Osteoblast (primary cell): ENCODE data around the gene SMTN. TPM values are rescaled to one million over a fixed set of nuclear protein-coding genes. Genes with fewer than 3 reads are reported as not detected.
A peak's percentile ranks its signal among the peaks of the same experiment; 100 is the strongest.

Experiments
- DNase-seq: peaks from one replicate; pipeline ENCODE4 v3.0.0; 2011; ENCODE audit warnings: low spot score, mixed read lengths; ENCODE audit not compliant: insufficient read length; ENCODE audit errors: missing footprints
- H2AFZ ChIP-seq: 2 replicates; pipeline ENCODE4 v1.6.0; 2011; ENCODE audit warnings: mild to moderate bottlenecking, low read length
- H3K27ac ChIP-seq: 2 replicates; pipeline ENCODE4 v1.5.1; 2011; ENCODE audit warnings: mild to moderate bottlenecking, low read depth, low read length, moderate library complexity
- H3K27me3 ChIP-seq: 2 replicates; pipeline ENCODE4 v1.6.0; 2012; ENCODE audit warnings: mild to moderate bottlenecking, control low read depth, inconsistent platforms, low read length, moderate library complexity; ENCODE audit not compliant: insufficient read depth
- H3K36me3 ChIP-seq: 2 replicates; pipeline ENCODE4 v1.5.1; 2011; ENCODE audit warnings: mild to moderate bottlenecking, low read length, control low read depth, moderate library complexity; ENCODE audit not compliant: insufficient read depth
- H3K4me1 ChIP-seq: 2 replicates; pipeline ENCODE4 v1.5.1; 2011; ENCODE audit warnings: mild to moderate bottlenecking, low read length, control low read depth, moderate library complexity; ENCODE audit not compliant: insufficient read depth
- H3K4me2 ChIP-seq: 2 replicates; pipeline ENCODE4 v1.6.0; 2011; ENCODE audit warnings: mild to moderate bottlenecking, low read length; ENCODE audit not compliant: insufficient read depth
- H3K4me3 ChIP-seq: fragments of 200-600 bp; sonication (generic); 3 replicates; pipeline ENCODE4 v1.5.1; 2012; ENCODE audit warnings: mild to moderate bottlenecking, low read length, inconsistent platforms; ENCODE audit not compliant: insufficient read depth
- H3K79me2 ChIP-seq: 2 replicates; pipeline ENCODE4 v1.6.0; 2012; ENCODE audit warnings: mild to moderate bottlenecking, low read length, control low read depth, inconsistent platforms; ENCODE audit not compliant: insufficient read depth
- H3K9me3 ChIP-seq: 2 replicates; pipeline ENCODE4 v1.5.1; 2011; ENCODE audit warnings: low read depth, low read length, control low read depth
- H4K20me1 ChIP-seq: 2 replicates; pipeline ENCODE4 v1.6.0; 2012; ENCODE audit warnings: mild to moderate bottlenecking, low read length, control low read depth; ENCODE audit not compliant: insufficient read depth
- total RNA-seq: library from RNA; depleted of rRNA; stranded (reverse); fragments of >200 nt; gene quantifications from 2 replicates; pipeline ENCODE4 v1.2.3, GENCODE V29; 2012
- TF ChIP-seq, protein P1 (sequence below): IDR thresholded peaks from 2 replicates; pipeline ENCODE4 v1.5.1; 2011; ENCODE audit warnings: mild to moderate bottlenecking, low read depth, low read length, moderate library complexity; ENCODE audit errors: extremely low read depth

The SMTN gene
- total RNA-seq, 1 donor = 31.5 TPM

DNA sequence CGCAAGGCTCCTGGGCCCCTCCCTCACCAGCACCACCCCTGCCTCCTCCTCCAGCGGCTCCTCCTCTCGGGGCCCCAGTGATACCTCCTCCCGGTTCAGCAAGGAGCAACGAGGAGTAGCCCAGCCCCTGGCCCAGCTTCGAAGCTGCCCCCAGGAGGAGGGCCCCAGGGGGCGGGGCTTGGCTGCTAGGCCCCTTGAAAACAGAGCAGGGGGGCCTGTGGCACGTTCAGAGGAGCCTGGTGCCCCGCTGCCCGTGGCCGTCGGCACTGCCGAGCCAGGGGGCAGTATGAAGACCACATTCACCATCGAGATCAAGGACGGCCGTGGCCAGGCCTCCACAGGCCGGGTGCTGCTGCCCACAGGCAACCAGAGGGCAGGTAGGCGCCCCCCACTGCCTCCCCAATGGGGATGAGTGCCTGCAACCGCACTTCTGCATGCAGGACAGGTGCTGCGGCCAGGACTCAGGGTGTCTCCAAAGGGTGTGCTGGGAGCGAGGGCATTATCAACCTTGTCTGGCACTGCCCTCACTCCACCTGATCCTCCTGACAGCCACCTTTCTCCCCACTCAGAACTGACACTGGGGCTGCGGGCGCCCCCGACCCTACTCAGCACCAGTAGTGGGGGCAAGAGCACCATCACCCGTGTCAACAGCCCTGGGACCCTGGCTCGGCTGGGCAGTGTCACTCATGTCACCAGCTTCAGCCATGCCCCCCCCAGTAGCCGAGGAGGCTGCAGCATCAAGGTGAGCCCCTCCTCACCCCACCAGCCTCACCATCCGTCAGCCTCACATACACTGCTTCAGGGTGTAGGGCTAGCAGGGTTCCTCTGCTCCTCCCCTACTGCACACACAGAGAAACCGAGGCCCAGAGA lies 10.2 kb downstream of the SMTN start:
- no peak overlapping the region for H3K27ac ChIP-seq
- no peaks in the 10 kb centered on the region for H3K27me3 ChIP-seq
- H3K79me2 ChIP-seq = peaks cover 67% of the 10 kb centered on the region
- no peaks in the 10 kb centered on the region for H3K9me3 ChIP-seq
- H4K20me1 ChIP-seq = peaks cover 54% of the 10 kb centered on the region
- peak; percentile 80 for DNase-seq
- H3K4me2 ChIP-seq = no peak overlapping the region
- H3K36me3 ChIP-seq = peaks cover 97% of the 10 kb centered on the region
- no peak overlapping the region for H3K4me3 ChIP-seq
- no peak overlapping the region for H2AFZ ChIP-seq
- no peaks in the 10 kb centered on the region for H3K4me1 ChIP-seq
- TF ChIP-seq, protein P1, sequence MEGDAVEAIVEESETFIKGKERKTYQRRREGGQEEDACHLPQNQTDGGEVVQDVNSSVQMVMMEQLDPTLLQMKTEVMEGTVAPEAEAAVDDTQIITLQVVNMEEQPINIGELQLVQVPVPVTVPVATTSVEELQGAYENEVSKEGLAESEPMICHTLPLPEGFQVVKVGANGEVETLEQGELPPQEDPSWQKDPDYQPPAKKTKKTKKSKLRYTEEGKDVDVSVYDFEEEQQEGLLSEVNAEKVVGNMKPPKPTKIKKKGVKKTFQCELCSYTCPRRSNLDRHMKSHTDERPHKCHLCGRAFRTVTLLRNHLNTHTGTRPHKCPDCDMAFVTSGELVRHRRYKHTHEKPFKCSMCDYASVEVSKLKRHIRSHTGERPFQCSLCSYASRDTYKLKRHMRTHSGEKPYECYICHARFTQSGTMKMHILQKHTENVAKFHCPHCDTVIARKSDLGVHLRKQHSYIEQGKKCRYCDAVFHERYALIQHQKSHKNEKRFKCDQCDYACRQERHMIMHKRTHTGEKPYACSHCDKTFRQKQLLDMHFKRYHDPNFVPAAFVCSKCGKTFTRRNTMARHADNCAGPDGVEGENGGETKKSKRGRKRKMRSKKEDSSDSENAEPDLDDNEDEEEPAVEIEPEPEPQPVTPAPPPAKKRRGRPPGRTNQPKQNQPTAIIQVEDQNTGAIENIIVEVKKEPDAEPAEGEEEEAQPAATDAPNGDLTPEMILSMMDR = no peak

GRCh38 chr22:31092161-31092560 lies 11.0 kb downstream of the SMTN start:
- H3K27ac ChIP-seq = no peak overlapping the region
- TF ChIP-seq, protein P1 = no peak

DNA sequence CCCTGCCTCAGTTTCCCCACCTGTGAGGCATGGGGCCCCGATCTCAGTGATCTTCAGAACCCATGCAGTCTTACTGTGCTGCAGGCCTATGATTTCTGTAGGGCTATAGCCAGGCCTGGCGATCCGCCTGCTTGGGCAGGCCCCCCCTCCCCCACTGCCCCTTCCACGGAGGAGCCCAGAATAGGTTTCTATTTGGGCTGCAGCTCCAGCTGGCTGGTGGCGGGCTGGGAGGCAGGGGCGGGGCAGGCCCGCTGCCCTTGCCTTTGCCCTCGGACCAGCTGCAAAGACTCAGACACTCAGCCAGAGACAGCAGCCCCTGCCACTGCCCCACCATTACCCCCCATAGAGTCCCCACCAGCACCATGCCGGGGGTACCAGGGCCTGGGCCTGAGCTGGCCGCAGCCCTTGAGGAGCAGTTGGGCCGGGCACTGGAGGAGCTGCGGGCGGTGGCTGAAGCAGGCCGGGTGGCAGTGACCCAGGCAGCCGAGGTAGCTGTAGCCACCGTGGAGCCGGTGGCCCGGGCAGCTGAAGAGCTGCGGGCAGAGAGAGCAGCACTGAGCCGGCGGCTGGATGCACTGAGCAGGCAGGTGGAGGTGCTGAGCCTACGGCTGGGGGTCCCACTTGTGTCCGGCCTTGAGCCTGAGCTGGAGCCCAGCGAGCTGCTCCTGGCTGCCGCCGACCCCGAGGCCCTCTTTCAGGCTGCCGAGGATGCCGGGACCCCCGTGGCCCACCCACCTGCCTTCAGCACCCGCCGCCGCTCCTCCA lies 12.2 kb downstream of the SMTN start:
- no peaks in the 10 kb centered on the region for H3K27me3 ChIP-seq
- H3K27ac ChIP-seq = no peak overlapping the region
- TF ChIP-seq, protein P1 = no peak
- H3K9me3 ChIP-seq = no peaks in the 10 kb centered on the region
- no peak overlapping the region for H3K4me3 ChIP-seq
- H3K79me2 ChIP-seq = peaks cover 59% of the 10 kb centered on the region
- no peaks in the 10 kb centered on the region for H3K4me1 ChIP-seq
- peaks cover 37% of the 10 kb centered on the region for H4K20me1 ChIP-seq
- no peak overlapping the region for H3K4me2 ChIP-seq
- peaks cover 96% of the 10 kb centered on the region for H3K36me3 ChIP-seq
- H2AFZ ChIP-seq = no peak overlapping the region
- DNase-seq = peak; percentile 81

More at GRCh38 chr22:31092161-31092560, 11.0 kb downstream of the SMTN start:
- Histone ChIP-seq H4K20me1 (peaks cover 45% of the 10 kb centered on the region), H3K4me3 (no peak overlapping the region), H2AFZ (no peak overlapping the region), H3K4me2 (no peak overlapping the region), H3K36me3 (peaks cover 97% of the 10 kb centered on the region), H3K4me1 (no peaks in the 10 kb centered on the region), H3K9me3 (no peaks in the 10 kb centered on the region), H3K79me2 (peaks cover 65% of the 10 kb centered on the region), H3K27me3 (no peaks in the 10 kb centered on the region)
- DNase-seq = no peak

DNA sequence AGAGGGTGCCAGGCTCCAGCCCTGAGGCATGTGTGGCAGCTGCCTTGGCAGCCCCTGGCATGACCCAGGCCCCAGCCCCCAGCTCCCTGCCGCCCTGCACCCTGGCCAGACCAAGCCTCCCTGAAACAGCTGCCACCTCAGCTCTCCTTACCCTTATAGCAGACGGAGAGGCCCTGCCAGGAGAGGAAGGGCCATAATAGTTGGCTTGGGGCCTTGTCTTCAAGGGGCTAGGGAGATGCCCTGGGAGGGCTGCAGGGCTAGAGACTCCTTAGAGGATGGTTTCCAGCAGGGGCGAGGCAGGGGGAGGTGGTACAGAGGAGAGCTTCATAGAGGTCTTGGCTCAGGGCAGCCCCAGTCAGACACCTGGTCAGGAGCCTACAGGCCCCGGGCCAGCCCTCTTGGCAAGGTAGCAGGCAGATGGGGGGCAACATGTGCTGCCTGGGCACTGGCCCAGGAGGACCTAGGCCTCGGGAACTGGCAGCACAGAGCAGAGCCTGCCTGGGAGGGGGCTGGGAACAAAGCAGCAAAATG lies 13.0 kb downstream of the SMTN start:
- no peaks in the 10 kb centered on the region for H3K4me1 ChIP-seq
- no peak overlapping the region for H3K4me3 ChIP-seq
- H3K79me2 ChIP-seq = peaks cover 57% of the 10 kb centered on the region
- no peaks in the 10 kb centered on the region for H3K27me3 ChIP-seq
- TF ChIP-seq, protein P1 = no peak
- DNase-seq = peak; percentile 86
- peaks cover 95% of the 10 kb centered on the region for H3K36me3 ChIP-seq
- H3K4me2 ChIP-seq = no peak overlapping the region
- no peaks in the 10 kb centered on the region for H3K9me3 ChIP-seq
- peaks cover 29% of the 10 kb centered on the region for H4K20me1 ChIP-seq
- H3K27ac ChIP-seq = no peak overlapping the region
- H2AFZ ChIP-seq = no peak overlapping the region
